H1 (cell line): ENCODE data around the gene FH. TPM values are rescaled to one million over a fixed set of nuclear protein-coding genes. Genes with fewer than 3 reads are reported as not detected.

Experiments
- EZH2 ChIP-seq: fragments of 200-600 bp; sonication (generic); IDR thresholded peaks from 2 replicates; pipeline ENCODE4 v1.7.1; 2012; ENCODE audit warnings: low read depth, mild to moderate bottlenecking, moderate library complexity, low read length, inconsistent platforms; ENCODE audit not compliant: severe bottlenecking
- HDAC2 ChIP-seq, 2 experiments: fragments of 300-600 bp in 1 of 2; sonication (generic) in 1 of 2; IDR thresholded peaks; 2 replicates each; pipeline ENCODE4 v1.6.1; 2011 to 2012; ENCODE audit warnings: low read depth in 2 of 2, low read length in 2 of 2, mild to moderate bottlenecking in 2 of 2, moderate library complexity in 2 of 2, borderline replicate concordance in 1 of 2, inconsistent platforms in 1 of 2
- JUN ChIP-seq: IDR thresholded peaks from 2 replicates; pipeline ENCODE4 v1.6.1; 2011; ENCODE audit warnings: low read depth, mild to moderate bottlenecking, improper control_type of control experiment, low read length
- KDM4A ChIP-seq: IDR thresholded peaks from one replicate; pipeline ENCODE4 v1.7.1; 2012; ENCODE audit warnings: low read depth, mild to moderate bottlenecking, moderate library complexity, low read length, inconsistent platforms; ENCODE audit not compliant: severe bottlenecking
- POU5F1 ChIP-seq: IDR thresholded peaks from 2 replicates; pipeline ENCODE4 v1.6.1; 2011; ENCODE audit warnings: low read depth, mild to moderate bottlenecking, low read length, moderate library complexity
- SIX5 ChIP-seq: IDR thresholded peaks from 2 replicates; pipeline ENCODE4 v1.6.1; 2011; ENCODE audit warnings: mild to moderate bottlenecking, low read depth, low read length
- TCF12 ChIP-seq: IDR thresholded peaks from 2 replicates; pipeline ENCODE4 v1.6.1; 2011; ENCODE audit warnings: low read depth, mild to moderate bottlenecking, low read length
- polyA plus RNA-seq, 7 experiments: library from polyadenylated mRNA; depleted of rRNA in 3 of 7; stranded (reverse) in 5 of 7; unstranded in 2 of 7; fragments of >200 nt in 5 of 7; fragments of 200-250 nt in 2 of 7; gene quantifications; 1 replicate in 5 of 7; 2 replicates in 1 of 7; 4 replicates in 1 of 7; pipeline versions ENCODE4 v1.2.1 to v1.2.3, GENCODE V29; 2011 to 2013; ENCODE audit warnings: missing spikeins in 2 of 7, mixed read lengths in 2 of 7
- total RNA-seq: library from RNA; stranded (reverse); fragmentation: NEBNext Ultra II Directional; extraction: Animal tissue kit (Norgen Biotek cat#: 25700); gene quantifications from 2 replicates; pipeline ENCODE4 v1.2.1, GENCODE V29; 2021

Gene FH
- total and polyA plus RNA-seq, 2 of the 8 experiments (the other 6 are each of a cell fraction or from before 2014, with no cell fraction given): 45.0 to 81.9 TPM

GRCh38 chr1:241485145-241485544, 34.4 kb downstream of the FH start (continued):
- TF ChIP-seq TCF12: no peak
- no peak for TF ChIP-seq KDM4A
- TF ChIP-seq POU5F1: no peak
- no peak for TF ChIP-seq SIX5
- TF ChIP-seq EZH2: no peak
- no peak for TF ChIP-seq JUN
- TF ChIP-seq HDAC2 (IDR thresholded peaks at IDR 0.05; ENCODE audit: borderline replicate concordance in 1 of 2, low read depth in 2 of 2, low read length in 2 of 2): no peak
